ENCODE results near the gene POGK.
A peak's percentile ranks its signal among the peaks of the same experiment; 100 is the strongest.

Gene POGK

GRCh38 chr1:166838766-166839599 is at the start of gene POGK (continued):
- TF ChIP-seq ZSCAN18 (tag by site-specific recombination; IDR thresholded peaks at IDR 0.05) (0 out of 2 replicates have a peak, but pooled peaks have one; percentile 7), ZNF747 (tag by site-specific recombination; IDR thresholded peaks at IDR 0.05) (no peak), SCRT2 (tag by site-specific recombination; IDR thresholded peaks at IDR 0.05) (no peak), ZNF239 (tag by site-specific recombination; IDR thresholded peaks at IDR 0.05) (no peak), ZNF426 (tag by site-specific recombination; IDR thresholded peaks at IDR 0.05) (no peak), ZNF157 (tag by site-specific recombination; IDR thresholded peaks at IDR 0.05) (no peak), SALL2 (tag by site-specific recombination; IDR thresholded peaks at IDR 0.05; ENCODE audit: borderline replicate concordance) (no peak), ZNF518A (tag by site-specific recombination; conservative IDR thresholded peaks at IDR 0.05; ENCODE audit: low read depth) (peak; percentile 50; the same call in 1 of the 2 replicates), ZNF223 (tag by site-specific recombination; IDR thresholded peaks at IDR 0.05) (no peak), ZNF449 (tag by site-specific recombination; IDR thresholded peaks at IDR 0.05) (no peak), KLF17 (tag by site-specific recombination; IDR thresholded peaks at IDR 0.05) (no peak; the same call in 1 of the 2 replicates), MYNN (tag by site-specific recombination; IDR thresholded peaks at IDR 0.05; ENCODE audit: borderline replicate concordance) (no peak), ZBTB10 (tag by site-specific recombination; IDR thresholded peaks at IDR 0.05) (0 out of 2 replicates have a peak, but pooled peaks have one; percentile 10), ZFP69B (tag by site-specific recombination; IDR thresholded peaks at IDR 0.05) (peak; percentile 32; the same call in 1 of the 2 replicates), ZNF558 (tag by site-specific recombination; IDR thresholded peaks at IDR 0.05) (no peak), KLF16 (tag by site-specific recombination; IDR thresholded peaks at IDR 0.05) (peak; percentile 65; the same call in 1 of the 2 replicates), ZNF2 (tag by site-specific recombination; IDR thresholded peaks at IDR 0.05) (peak; percentile 81; the same call in 1 of the 2 replicates), ZNF48 (tag by site-specific recombination; IDR thresholded peaks at IDR 0.05) (no peak), ZNF654 (tag by site-specific recombination; IDR thresholded peaks at IDR 0.05; ENCODE audit: low read depth) (no peak), ZNF341 (tag by site-specific recombination; IDR thresholded peaks at IDR 0.05; ENCODE audit: low read depth) (peak; percentile 82), TRIM28 (IDR thresholded peaks at IDR 0.05; ENCODE audit: borderline replicate concordance, low read length) (peak; percentile 49; the same call in 1 of the 2 replicates), ZFP41 (tag by site-specific recombination; IDR thresholded peaks at IDR 0.05; ENCODE audit: borderline replicate concordance) (no peak), ZSCAN5A (tag by site-specific recombination; IDR thresholded peaks at IDR 0.05) (peak; percentile 63; the same call in 1 of the 2 replicates), ZNF16 (tag by site-specific recombination; IDR thresholded peaks at IDR 0.05; ENCODE audit: low read depth) (no peak), ZNF211 (tag by site-specific recombination; IDR thresholded peaks at IDR 0.05; ENCODE audit: low read depth) (no peak), ZNF423 (tag by site-specific recombination; IDR thresholded peaks at IDR 0.05) (peak; percentile 59; the same call in 1 of the 2 replicates)

Data from HEK293 (cell line).